ENCODE data around the gene CNTN1.
"Not testable (repeated sequence)": the region's sequence is repeated elsewhere in the genome, so short reads cannot be mapped to it uniquely, and the experiment has no call there.

CNTN1 gene

GRCh38 chr12:41023836-41024235 is 331.6 kb downstream of the CNTN1 start:
- no peak for DNase-seq (ENCODE audit: low read depth in 4 of 4, low spot score in 1 of 4)

DNA sequence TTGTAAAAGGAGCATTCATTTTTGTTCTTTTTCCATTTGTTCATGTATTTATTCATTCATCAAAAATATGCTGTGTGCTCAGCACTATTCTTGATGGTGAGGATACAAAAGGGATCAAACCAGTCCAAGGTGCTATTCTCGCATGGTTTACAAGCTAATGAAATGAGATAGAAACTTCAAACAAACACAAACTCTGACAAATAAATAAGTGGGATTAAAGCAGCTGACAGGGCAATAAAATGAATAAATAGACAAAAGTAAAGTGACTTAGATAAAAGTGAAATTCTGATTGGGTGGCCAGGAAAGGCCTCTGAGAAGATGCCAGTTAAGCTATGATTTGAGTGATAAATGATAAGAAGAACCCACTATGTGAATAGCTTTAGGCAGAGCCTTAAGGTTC is 333.9 kb downstream of the CNTN1 start:
- no peak for DNase-seq (ENCODE audit: low read depth in 4 of 4, low spot score in 1 of 4)

- DNase-seq (ENCODE audit: low read depth in 4 of 4, low spot score in 1 of 4), result no peak
Observed at GRCh38 chr12:41032386-41032785, 340.1 kb downstream of the CNTN1 start.

DNA sequence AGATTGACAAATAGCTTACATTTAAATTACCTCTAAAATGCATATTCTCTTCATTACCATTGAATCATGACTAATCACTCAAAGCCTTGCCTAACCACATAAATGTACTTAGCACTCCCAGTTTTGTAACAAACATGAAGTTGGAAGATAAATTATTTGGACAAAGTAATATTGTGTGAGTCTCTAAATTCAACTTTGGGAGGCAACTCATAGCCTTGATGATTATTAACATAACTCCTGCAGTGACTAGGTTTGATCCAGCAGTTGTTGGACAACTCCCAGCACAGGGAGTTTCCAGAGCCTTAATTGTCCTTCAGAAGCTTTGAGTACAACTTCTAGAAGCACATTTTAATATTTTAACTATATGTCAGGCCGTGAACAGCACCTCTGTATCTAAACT is 342.4 kb downstream of the CNTN1 start:
- no peak for DNase-seq (ENCODE audit: low read depth in 4 of 4, low spot score in 1 of 4)

GRCh38 chr12:41039461-41039860 is 347.2 kb downstream of the CNTN1 start:
- DNase-seq (ENCODE audit: low read depth in 4 of 4, low spot score in 1 of 4), result no peak

DNA sequence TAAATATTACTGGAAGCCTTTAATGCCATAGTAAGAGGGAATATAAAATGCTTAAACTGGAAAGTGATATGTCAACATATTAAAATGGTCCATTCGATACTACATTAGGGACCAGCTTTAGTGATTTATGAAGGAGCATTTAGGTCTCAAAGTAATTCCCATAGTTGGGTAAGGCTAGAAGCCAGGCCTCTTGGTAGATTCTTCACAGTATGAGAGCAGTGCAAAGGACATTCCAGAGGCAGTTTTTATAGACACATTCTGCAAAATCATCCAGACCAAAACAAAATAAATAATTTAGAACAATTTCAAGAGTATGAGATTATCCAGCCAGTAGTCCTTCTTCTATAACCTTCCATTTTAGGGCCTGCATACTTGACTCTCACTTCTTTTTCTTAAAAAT is 353.3 kb downstream of the CNTN1 start:
- no peak for DNase-seq (ENCODE audit: low read depth in 4 of 4, low spot score in 1 of 4)

GRCh38 chr12:41049033-41049432 is 356.8 kb downstream of the CNTN1 start:
- no peak for DNase-seq (ENCODE audit: low read depth in 4 of 4, low spot score in 1 of 4)

GRCh38 chr12:41051954-41052353 is 359.7 kb downstream of the CNTN1 start:
- no peak for DNase-seq (ENCODE audit: low read depth in 4 of 4, low spot score in 1 of 4)

DNA sequence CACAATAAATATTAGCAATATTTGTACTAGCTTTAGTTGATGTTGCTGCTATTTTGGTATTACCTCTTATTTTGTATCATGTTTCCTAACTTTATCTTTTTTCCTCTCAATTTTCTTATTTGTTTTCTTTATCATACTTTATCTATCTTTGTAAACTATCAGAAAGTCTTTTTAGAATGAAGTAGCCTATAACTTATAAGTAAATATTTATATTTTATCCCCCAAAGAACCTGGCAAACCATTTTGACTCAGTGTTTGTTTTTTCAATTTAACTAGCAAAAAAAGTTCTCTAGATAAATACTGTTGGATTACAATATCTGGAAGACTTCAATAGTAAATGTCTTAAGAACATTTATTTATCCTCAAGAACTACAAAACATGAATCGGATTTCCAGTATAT is 360.2 kb downstream of the CNTN1 start:
- DNase-seq (ENCODE audit: low read depth in 4 of 4, low spot score in 1 of 4), result no peak

- DNase-seq (ENCODE audit: low read depth in 4 of 4, low spot score in 1 of 4), result no peak
Observed at GRCh38 chr12:41053046-41053445, 360.8 kb downstream of the CNTN1 start.

DNA sequence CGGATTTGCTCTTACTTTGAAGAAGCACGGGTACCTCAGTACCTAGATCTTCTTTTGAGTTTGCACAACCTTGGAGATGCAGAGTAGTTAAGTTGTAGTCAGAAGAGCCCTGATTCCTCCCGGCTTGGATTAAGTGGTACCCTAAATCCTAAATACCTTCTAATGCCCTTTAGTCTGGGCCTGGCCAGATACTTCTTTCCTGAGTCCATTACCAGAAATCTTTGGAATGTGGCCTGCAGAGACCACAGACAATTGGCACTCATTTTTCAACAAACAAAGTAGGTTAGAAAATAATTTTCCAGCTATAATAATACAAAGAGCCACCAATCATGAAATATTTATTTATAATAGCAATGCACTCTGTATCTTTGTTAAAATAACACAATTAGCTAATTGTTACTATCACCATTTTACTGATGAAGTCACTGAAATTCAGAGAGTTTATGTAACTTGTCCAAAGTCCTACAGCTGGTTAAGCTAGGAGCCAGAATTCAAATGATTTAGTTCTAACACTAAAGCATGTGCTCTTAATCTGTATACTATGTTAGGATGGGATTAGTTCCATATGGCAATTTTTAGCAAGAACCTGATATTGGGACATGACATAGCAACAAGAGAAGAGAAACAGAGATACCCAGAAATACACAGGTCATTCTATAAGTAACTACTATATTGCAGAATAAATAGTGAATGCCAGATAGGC is 363.8 kb downstream of the CNTN1 start:
- DNase-seq (ENCODE audit: low read depth in 4 of 4, low spot score in 1 of 4), result no peak

DNA sequence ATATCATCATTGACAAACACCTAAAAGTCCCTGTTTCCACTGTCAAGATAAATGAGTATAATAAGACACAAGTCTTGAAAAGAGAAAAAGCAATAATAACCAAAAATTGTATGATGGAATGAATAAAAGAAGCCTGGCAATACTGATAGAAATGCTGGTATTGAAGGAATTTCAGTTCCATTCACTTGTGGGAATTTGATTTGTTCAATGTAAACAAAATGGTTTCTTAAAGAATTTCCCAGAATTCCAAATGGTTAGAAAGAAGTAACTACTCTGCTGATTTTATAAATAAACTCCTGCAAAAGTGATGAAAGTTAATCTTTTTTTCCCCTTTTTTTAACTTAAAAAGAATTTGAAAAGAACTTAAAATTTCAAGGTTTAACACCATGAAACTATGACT is 366.0 kb downstream of the CNTN1 start:
- no peak for DNase-seq (ENCODE audit: low read depth in 4 of 4, low spot score in 1 of 4)

GRCh38 chr12:41061192-41061591 is 369.0 kb downstream of the CNTN1 start:
- DNase-seq (ENCODE audit: low read depth in 4 of 4, low spot score in 1 of 4), result no peak

GRCh38 chr12:41064411-41064810 is 372.2 kb downstream of the CNTN1 start:
- no peak for DNase-seq (ENCODE audit: low read depth in 4 of 4, low spot score in 1 of 4)

- DNase-seq (ENCODE audit: low read depth in 4 of 4, low spot score in 1 of 4), result no peak
Observed at GRCh38 chr12:41067941-41068645, 375.9 kb downstream of the CNTN1 start.

GRCh38 chr12:41073633-41074472 is 381.6 kb downstream of the CNTN1 start:
- DNase-seq (ENCODE audit: low read depth in 4 of 4, low spot score in 1 of 4), result no peak

DNA sequence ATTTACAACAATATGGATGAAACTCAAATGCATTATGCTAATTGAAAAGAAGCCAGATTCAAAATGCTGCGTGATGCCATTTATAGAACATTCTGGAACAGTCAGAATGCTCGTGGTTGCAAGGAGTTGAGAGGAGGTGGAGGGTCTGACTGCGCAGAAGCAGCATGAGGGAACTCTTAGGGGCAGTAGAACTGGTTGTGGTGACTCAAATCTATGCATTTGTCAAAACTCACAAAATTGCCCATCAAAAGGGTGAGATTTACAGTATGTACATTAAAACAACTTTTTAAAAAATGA is 382.2 kb downstream of the CNTN1 start:
- no peak for DNase-seq (ENCODE audit: low read depth in 4 of 4, low spot score in 1 of 4)

- DNase-seq (ENCODE audit: low read depth in 4 of 4, low spot score in 1 of 4), result no peak
Observed at GRCh38 chr12:41076114-41076513, 383.9 kb downstream of the CNTN1 start.

GRCh38 chr12:41081241-41081640 is 389.0 kb downstream of the CNTN1 start:
- DNase-seq (ENCODE audit: low read depth in 4 of 4, low spot score in 1 of 4), result not testable (repeated sequence)

GRCh38 chr12:41089438-41089837 is 397.2 kb downstream of the CNTN1 start:
- no peak for DNase-seq (ENCODE audit: low read depth in 4 of 4, low spot score in 1 of 4)

DNA sequence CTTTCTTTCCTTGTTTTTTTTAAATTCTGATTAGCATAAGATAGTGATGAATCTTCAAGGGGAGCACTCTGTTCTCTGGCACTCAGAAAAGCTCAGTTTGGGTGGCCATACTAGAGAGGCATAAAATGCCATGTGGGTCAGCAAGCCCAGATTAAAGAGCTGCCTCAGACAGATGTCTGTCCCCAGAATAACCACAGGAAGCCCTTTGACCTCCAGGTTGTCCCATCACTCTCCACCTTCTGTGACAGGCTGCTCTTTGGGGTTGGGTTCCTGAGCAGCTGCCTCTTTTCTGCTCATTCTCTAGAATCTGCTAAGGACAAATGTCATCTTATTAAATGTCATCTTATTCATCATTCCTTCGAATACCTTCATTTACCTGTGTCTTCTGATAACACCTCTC is 399.9 kb downstream of the CNTN1 start:
- no peak for DNase-seq (ENCODE audit: low read depth in 4 of 4, low spot score in 1 of 4)

DNA sequence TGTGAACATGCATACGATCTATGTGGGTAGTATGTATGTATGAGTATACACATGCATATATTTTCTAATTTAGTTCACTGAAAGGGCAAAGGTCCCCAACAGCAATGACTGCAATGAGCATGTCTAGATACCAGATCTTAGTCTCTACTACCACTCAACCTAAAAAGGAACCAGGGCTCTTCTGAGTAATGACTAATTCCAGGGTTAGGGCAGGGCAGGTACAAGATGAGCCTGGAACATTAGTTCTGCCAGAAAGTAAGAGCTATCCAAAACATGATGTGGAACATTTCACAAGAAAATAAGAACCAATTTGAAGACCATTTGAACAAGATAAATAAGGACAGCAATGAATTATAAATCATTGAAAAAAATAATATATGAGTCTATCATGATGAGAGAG is 404.6 kb downstream of the CNTN1 start:
- no peak for DNase-seq (ENCODE audit: low read depth in 4 of 4, low spot score in 1 of 4)
